ENCODE data around the gene MOXD1.

DNA sequence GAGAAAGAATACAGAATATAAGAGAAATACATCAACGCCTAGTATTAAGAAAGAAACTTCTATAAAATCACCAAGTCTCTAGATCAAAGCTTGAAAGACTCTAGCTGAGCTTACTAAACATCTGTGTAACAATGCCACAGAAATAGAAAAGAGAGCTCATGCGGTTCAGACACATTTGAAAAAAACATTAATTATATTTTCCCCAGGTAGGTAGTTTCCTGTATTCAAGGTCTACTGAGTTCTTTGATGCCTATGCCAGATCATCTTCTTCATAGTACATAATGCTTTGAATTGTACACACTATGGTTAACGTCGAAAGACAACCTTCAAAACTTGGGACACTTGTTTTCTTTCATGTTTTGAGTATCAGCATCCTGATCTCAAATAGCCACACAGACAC is 11.3 kb downstream of the MOXD1 start:
- TF ChIP-seq, protein P1, sequence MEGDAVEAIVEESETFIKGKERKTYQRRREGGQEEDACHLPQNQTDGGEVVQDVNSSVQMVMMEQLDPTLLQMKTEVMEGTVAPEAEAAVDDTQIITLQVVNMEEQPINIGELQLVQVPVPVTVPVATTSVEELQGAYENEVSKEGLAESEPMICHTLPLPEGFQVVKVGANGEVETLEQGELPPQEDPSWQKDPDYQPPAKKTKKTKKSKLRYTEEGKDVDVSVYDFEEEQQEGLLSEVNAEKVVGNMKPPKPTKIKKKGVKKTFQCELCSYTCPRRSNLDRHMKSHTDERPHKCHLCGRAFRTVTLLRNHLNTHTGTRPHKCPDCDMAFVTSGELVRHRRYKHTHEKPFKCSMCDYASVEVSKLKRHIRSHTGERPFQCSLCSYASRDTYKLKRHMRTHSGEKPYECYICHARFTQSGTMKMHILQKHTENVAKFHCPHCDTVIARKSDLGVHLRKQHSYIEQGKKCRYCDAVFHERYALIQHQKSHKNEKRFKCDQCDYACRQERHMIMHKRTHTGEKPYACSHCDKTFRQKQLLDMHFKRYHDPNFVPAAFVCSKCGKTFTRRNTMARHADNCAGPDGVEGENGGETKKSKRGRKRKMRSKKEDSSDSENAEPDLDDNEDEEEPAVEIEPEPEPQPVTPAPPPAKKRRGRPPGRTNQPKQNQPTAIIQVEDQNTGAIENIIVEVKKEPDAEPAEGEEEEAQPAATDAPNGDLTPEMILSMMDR (IDR thresholded peaks at IDR 0.05) = no peak
- no peak for TF ChIP-seq POLR2A (IDR thresholded peaks at IDR 0.05)
